K562 (cell line): Measurements from ENCODE around the gene ANKRD10. TPM values are rescaled to one million over a fixed set of nuclear protein-coding genes. Genes with fewer than 3 reads are reported as not detected.

Experiments used
- ATF7 ChIP-seq: fragments of 450-650 bp; IDR thresholded peaks from 2 replicates; pipeline ENCODE4 v1.7.1; 2014; ENCODE audit warnings: mild to moderate bottlenecking, moderate library complexity
- DDX20 ChIP-seq: fragments of 450-650 bp; IDR thresholded peaks from 2 replicates; pipeline ENCODE4 v1.6.1; 2016; ENCODE audit warnings: missing genetic modification characterization, low read depth, mild to moderate bottlenecking, missing compliant biosample characterization, moderate library complexity
- MCM2 ChIP-seq: fragments of 450-650 bp; IDR thresholded peaks from 2 replicates; pipeline ENCODE4 v1.6.1; 2017; ENCODE audit warnings: low read depth, mild to moderate bottlenecking
- MEIS2 ChIP-seq: fragments of 450-650 bp; IDR thresholded peaks from 2 replicates; pipeline ENCODE4 v1.6.1; 2014; ENCODE audit warnings: mild to moderate bottlenecking; ENCODE audit not compliant: partially characterized antibody
- MGA ChIP-seq: fragments of 450-650 bp; IDR thresholded peaks from 2 replicates; pipeline ENCODE4 v1.6.1; 2016; ENCODE audit warnings: mild to moderate bottlenecking, moderate library complexity
- SFPQ ChIP-seq: fragments of 200-400 bp; formaldehyde crosslinking; IDR thresholded peaks from 2 replicates; pipeline ENCODE4 v1.6.1; 2017; ENCODE audit warnings: mild to moderate bottlenecking, low read depth, low read length, moderate library complexity
- SMARCA5 ChIP-seq: fragments of 450-650 bp; IDR thresholded peaks from 2 replicates; pipeline ENCODE4 v1.6.1; 2016
- TOE1 ChIP-seq, 2 experiments: fragments of 450-650 bp in 1 of 2; sonication (generic) in 1 of 2; formaldehyde crosslinking in 1 of 2; IDR thresholded peaks; 2 replicates each; pipeline versions ENCODE4 v1.7.1 to v1.8.0; 2016 to 2022; ENCODE audit warnings: borderline replicate concordance in 2 of 2, mild to moderate bottlenecking in 2 of 2, antibody characterized with exemption in 1 of 2, inconsistent platforms in 1 of 2, low read depth in 1 of 2, missing genetic modification reagents in 1 of 2, moderate library complexity in 1 of 2
- ZBTB1 ChIP-seq: sonication (generic); formaldehyde crosslinking; IDR thresholded peaks from 2 replicates; pipeline ENCODE4 v1.8.1; 2023; ENCODE audit warnings: missing genetic modification reagents, low read depth, mild to moderate bottlenecking, borderline replicate concordance
- ZNF583 ChIP-seq: fragments of 250-450 bp; sonication (Bioruptor Pico); IDR thresholded peaks from 2 replicates; pipeline ENCODE4 v1.4.0; 2020
- ZNF764 ChIP-seq: fragments of 250-450 bp; sonication (Bioruptor Pico); IDR thresholded peaks from 2 replicates; pipeline ENCODE4 v1.4.0; 2020; ENCODE audit warnings: low read depth, mild to moderate bottlenecking, moderate library complexity
- polyA plus RNA-seq, 8 experiments: library from polyadenylated mRNA; depleted of rRNA in 4 of 8; stranded (reverse) in 5 of 8; unstranded in 3 of 8; fragments of >200 nt; fragmentation: Nextera tagmentation in 2 of 8; fragmentation: Illumina TruSeq in 1 of 8; extraction: Ambion mirVana in 2 of 8; extraction: Trizol in 1 of 8; gene quantifications; 2 replicates each; pipeline versions ENCODE4 v1.2.1 to v1.2.3, GENCODE V29; 2011 to 2014; ENCODE audit warnings: inconsistent platforms in 1 of 8, missing spikeins in 1 of 8
- total RNA-seq, 7 experiments: library from RNA; depleted of rRNA in 6 of 7; stranded (reverse); fragments of >200 nt in 6 of 7; fragmentation: Illumina TruSeq in 2 of 7; extraction: Trizol in 2 of 7; gene quantifications; 2 replicates each; pipeline versions ENCODE4 v1.2.1 to v1.2.3, GENCODE V29; 2011 to 2021; ENCODE audit warnings: low replicate concordance in 1 of 7

Gene ANKRD10
- total and polyA plus RNA-seq, 9 of the 15 experiments (the other 6 are each of a cell fraction or from before 2014, with no cell fraction given): 21.7 to 183 (median 45.0) TPM

DNA sequence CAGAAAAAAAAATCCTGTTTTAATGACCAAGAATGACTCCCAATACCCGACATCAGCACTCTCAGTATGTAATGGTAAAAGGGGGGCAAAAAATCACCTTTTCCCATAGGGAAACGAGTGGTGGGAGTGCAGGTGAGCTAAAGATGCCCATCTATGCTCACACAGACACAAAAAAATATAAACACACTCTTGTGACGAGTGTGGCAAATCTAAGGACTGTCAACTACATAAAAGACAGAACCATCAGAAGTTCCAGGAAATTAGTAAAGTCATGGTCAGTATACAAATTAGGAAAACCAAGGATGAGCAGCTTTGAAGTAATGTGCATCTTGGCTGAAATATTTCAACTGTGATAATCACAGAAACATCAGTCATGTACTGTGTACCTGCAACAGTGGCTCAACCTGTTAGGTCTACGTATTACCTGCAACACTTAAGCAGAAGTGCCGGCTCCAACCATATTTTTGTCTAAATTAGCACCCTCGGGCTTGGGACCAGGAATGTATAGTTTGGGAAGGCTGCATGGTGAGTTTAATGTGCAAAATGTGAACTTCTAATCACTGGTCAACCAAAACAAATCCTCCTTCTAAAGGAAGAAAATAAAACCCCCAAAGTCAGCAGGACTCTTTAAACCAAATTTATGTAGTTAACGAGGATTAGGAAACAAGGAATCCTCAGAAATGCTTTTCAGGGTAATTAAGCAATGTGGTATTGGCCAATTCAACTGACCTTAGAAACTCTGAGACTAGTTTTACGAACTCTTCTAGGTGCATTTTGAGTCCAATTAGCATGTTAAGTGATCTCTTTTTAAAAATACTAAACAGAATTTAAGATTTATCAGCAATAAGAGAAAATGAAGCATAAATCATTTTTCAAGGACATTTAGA lies 24.3 kb downstream of the ANKRD10 start (continued):
- TF ChIP-seq MEIS2 (no peak), SMARCA5 (no peak), SFPQ (no peak), DDX20 (tag) (no peak), ZNF583 (CRISPR knock-in tag) (no peak), ZNF764 (CRISPR knock-in tag) (no peak), MCM2 (no peak), ZBTB1 (CRISPR knock-in tag) (no peak), MGA (no peak), TOE1 (IDR thresholded peaks at IDR 0.05; ENCODE audit: borderline replicate concordance) (no peak), TOE1 (CRISPR knock-in tag; IDR thresholded peaks at IDR 0.05; ENCODE audit: borderline replicate concordance, low read depth) (no peak), ATF7 (no peak)
